Retinal pigment epithelial cell (primary cell): Measurements from ENCODE around the gene ZNF600.
A peak's percentile ranks its signal among the peaks of the same experiment; 100 is the strongest.
"Not testable (repeated sequence)": the region's sequence is repeated elsewhere in the genome, so short reads cannot be mapped to it uniquely, and the experiment has no call there.

ENCODE experiments used
- DNase-seq: peaks from one replicate; pipeline ENCODE4 v3.0.0-alpha.2; 2010; ENCODE audit warnings: low read depth
- H3K4me3 ChIP-seq: 2 replicates; pipeline ENCODE4 v1.5.1; 2011; ENCODE audit warnings: mild to moderate bottlenecking, low read length, control low read depth, moderate library complexity
- TF ChIP-seq, protein P1 (sequence below): conservative IDR thresholded peaks from 2 replicates; pipeline ENCODE4 v1.5.1; 2011; ENCODE audit warnings: low read depth, low read length, control low read depth, inconsistent platforms

Gene ZNF600

DNA sequence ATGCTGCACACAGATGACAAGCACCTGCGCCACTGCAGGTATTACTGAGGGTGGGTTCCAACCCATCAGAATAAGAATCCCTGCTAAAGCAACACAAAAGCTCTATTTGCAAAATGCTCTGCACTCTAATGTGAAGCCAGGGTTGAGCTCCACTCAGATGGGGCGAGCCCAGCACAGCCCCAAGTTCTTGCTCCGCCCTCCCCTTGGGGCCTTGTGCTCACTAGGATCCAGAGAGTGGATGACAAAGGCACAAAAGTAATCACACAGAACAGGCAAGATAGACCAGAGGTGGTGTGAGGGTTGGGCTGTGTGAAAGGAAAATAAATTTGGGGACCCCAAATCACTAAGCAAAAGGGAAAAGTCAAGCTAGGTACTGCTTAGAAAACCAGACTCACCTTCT is 43.5 kb downstream of the ZNF600 start:
- no peak overlapping the region for H3K4me3 ChIP-seq
- no peak for DNase-seq
- TF ChIP-seq, protein P1, sequence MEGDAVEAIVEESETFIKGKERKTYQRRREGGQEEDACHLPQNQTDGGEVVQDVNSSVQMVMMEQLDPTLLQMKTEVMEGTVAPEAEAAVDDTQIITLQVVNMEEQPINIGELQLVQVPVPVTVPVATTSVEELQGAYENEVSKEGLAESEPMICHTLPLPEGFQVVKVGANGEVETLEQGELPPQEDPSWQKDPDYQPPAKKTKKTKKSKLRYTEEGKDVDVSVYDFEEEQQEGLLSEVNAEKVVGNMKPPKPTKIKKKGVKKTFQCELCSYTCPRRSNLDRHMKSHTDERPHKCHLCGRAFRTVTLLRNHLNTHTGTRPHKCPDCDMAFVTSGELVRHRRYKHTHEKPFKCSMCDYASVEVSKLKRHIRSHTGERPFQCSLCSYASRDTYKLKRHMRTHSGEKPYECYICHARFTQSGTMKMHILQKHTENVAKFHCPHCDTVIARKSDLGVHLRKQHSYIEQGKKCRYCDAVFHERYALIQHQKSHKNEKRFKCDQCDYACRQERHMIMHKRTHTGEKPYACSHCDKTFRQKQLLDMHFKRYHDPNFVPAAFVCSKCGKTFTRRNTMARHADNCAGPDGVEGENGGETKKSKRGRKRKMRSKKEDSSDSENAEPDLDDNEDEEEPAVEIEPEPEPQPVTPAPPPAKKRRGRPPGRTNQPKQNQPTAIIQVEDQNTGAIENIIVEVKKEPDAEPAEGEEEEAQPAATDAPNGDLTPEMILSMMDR: no peak

DNA sequence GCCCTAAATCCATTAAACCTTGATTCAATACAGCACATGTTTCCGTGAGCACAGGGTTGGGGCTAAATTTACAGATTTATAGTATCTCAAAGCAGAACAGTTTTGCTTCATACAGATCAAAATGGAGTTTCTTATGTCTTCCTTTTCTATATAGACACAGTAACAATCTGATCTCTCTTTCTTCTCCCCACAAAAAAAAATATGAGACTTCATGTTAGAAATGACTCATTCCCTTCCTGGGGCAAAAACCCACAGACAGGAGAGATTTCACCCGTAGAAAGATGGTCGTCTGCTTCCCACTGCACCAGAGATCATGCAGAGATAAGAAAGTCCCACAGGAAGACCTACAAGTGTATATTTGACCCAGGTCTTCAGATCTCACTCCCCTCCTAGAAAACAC is 44.1 kb downstream of the ZNF600 start:
- TF ChIP-seq, protein P1: no peak
- no peak overlapping the region for H3K4me3 ChIP-seq

DNA sequence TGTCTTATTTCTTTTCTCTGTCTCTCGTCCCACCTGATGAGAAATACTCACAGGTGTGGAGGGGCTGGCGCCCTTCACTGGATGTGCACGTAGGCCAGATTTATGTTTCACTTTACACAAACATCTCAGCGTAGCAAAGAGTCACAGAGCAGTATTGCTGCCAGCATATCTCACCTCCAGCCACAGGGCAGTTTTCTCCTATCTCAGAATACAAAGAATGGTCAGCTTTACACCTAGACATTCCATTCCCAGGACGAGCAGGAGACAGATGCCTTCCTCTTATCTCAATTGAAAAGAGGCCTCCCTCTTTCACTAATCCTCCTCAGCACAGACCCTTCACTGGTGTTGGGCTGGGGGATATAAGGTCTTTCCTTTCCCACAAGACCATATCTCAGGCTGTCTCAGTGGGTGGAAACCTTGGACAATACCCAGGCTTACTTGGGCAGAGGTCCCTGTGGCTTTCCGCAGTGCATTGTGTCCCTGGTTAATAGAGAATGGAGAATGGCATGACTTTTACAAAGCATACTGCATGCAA is 44.6 kb downstream of the ZNF600 start:
- TF ChIP-seq, protein P1: no peak
- DNase-seq: no peak

More for the DNA sequence above, 44.1 kb downstream of the ZNF600 start:
- DNase-seq: no peak

DNA sequence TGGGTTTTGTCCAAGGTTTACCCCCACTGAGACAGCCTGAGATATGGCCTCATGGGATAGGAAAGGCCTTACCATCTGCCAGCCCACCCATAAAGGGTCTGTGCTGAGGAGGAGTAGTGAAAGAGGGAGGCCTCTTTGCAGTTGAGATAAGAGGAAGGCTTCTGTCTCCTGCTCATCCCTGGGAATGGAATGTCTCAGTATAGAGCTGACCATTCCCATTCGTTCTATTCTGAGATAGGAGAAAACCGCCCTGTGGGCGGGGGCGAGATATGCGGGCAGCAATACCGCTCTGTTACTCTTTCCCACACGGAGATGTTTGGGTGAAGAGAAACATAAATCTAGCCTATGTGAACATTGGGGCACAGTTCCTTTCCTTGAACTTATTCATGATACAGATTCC is 45.2 kb downstream of the ZNF600 start:
- DNase-seq, H3K4me3 ChIP-seq: not testable (repeated sequence)

More for the DNA sequence above, 44.6 kb downstream of the ZNF600 start:
- H3K4me3 ChIP-seq: no peak overlapping the region

DNA sequence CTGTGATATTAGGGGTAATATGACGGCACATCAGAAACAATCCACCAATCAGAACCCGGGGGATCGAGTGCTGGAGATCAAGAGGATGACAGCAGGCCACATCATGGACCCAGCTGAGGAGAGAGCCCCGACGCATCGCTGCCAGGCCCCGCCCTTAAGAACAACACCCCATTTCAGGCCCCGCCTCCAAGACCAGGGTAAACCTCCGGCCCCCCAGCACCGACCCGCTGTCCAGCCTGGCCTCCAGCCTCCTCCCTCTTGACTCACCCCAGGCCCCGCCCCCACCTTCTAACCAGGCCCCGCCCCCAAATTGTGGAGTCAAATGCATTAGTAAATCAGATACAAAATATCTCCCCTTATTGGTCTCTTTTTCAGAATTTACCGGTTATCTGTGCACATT is 47.0 kb downstream of the ZNF600 start:
- no peak overlapping the region for H3K4me3 ChIP-seq
- TF ChIP-seq, protein P1: no peak
- no peak for DNase-seq

DNA sequence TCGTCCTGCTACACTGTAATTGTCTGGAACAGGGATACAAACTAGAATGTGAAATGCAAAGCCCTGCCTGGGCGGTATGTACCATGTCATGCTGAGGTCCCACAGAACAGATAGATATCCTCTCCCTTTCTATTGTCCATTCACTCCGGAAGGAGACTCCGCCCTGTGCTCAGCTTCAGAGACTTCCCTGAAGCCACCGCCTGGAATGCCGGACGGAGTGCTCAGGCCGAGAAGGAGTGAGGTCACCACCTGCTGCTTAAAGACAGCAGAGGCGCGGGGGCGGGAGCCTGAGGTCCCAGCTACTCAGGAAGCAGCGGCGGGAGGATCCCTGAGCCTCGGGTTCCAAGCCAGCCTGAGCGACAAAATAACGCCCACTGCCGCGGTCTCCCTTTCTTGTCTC is 50.9 kb downstream of the ZNF600 start:
- TF ChIP-seq, protein P1: no peak
- no peak for DNase-seq
- no peak overlapping the region for H3K4me3 ChIP-seq

DNA sequence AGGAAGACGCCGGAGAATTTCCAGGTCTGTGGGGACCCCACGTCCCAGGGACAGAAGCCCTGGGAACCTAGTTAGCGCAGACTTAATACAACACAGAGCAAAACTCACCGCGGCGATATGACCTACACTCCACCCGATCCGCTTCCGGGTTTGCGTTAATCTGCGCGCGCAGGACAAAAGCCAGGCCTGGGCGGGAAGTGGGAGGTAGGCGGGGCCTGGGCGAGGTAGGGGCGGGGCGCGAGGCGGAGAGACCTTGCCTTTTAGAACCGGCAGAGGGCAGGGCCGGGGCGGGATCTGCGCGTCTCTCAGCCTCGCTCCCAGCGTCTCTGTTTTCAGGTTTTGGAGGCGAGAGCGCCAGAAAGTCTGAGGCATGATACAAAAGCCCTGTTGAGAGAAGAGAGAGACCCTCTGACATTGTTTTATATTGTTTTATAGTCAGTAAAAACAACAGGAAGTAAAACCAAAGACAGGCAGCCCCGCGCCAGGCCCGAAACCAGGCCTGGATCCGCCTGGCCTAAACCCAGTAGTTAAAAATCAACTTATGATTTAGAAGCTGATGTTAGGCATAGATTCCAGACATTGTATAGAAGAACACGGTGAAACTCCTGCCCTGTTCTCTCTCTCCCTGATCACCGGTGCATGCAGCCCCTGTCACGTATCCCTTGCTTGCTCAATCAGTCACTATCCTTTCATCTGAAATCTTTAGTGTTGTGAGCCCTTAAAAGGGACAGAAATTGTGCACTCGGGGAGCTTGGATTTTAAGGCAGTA is 51.5 kb downstream of the ZNF600 start, which contains the start of gene ZNF611:
Gene ZNF611 (minus strand): TSS at position 152 of the 769 bp plus-strand sequence. CDS start 19,150 bp downstream, outside the sequence.
- H3K4me3 ChIP-seq: peak within 1 kb of the TSS; percentile 94
- peak; percentile 66 for DNase-seq
- TF ChIP-seq, protein P1: peak; percentile 67
